COLO668 (cell line): ENCODE results near the gene DCUN1D3.

Experiments
- DNase-seq: peaks from one replicate; lab custom pipeline; 2025; ENCODE audit not compliant: unreplicated experiment; lab: John Stamatoyannopoulos, UW

Gene DCUN1D3

DNA sequence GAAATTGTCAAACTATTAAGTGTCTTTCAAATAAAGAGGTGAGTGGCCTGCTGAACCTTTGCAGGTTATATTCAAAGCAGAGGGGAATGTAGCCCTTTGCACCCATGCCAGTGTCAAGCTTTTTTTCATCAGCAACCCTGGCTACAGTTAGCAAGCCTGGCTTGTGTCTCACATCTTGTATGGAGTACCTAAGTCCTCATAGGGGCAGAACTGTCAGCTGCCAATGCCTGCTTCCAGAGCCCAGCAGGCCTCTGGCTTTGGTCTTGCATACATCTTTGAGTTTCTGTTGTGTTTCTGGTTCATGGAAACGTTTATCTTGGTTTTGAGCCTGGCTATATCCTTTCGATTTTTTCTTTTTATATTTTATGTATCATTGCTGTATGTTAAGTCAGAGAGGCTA lies 67.1 kb downstream of the DCUN1D3 start:
- DNase-seq: no peak

DNA sequence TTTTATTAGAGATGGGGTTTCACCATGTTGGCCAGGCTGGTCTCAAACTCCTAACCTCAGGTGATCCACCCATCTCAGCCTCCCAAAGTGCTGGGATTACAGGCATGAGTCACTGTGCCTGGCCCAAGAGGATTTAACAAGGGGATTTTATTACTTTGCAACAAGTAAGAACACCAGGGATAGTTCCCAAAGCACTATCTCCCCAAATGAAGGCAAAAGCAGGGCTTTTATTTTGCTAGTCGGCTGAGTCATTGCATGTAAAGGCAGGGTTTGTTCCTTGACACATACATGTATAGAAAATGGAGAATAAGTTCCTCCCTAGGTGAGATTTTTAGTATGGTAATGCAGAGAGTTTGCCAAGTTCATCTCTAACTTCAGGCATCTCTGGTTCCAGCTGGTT lies 69.8 kb downstream of the DCUN1D3 start:
- DNase-seq: no peak

DNA sequence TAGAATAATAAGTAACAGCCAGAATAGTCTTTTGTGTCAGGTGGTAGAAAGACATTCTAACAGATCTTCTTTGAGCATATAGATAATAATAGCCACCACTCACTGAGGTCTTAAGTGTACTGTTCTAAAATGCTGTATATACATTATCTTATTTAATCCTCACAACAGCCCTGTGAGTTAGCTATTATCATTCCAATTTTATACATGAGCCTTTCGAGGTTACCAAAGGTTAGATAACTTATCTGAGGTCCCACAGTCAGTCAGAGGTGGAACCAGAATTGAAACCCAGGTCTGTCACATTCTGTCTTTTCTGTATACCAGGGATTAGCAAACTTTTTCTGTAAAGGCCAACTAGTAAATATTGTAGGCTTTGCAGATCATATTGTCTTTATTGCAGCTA lies 70.6 kb downstream of the DCUN1D3 start:
- no peak for DNase-seq

DNA sequence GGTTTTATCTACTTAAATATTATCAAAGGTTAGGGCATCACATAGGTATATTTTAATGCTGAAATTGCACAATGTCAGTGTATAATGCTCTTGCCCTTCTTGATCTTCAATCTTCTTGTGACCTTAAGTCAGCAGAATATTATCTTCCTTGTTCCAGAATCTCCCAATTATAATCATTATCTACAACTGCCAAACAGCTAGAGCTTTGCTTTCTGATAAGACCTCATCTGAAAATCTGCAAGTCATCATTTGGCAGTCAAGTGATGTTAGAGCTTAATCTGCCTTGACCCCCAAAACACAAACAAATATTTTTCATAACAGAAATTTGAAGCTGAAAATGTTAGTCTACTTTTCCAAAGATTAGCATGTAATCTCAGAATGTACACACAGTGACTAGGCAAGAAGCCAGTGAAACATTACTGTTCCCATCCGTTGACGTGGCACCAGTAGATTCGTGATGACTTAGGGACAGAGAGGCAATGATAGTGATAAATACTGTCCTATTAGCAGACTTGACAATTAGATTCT lies 74.1 kb downstream of the DCUN1D3 start:
- no peak for DNase-seq

DNA sequence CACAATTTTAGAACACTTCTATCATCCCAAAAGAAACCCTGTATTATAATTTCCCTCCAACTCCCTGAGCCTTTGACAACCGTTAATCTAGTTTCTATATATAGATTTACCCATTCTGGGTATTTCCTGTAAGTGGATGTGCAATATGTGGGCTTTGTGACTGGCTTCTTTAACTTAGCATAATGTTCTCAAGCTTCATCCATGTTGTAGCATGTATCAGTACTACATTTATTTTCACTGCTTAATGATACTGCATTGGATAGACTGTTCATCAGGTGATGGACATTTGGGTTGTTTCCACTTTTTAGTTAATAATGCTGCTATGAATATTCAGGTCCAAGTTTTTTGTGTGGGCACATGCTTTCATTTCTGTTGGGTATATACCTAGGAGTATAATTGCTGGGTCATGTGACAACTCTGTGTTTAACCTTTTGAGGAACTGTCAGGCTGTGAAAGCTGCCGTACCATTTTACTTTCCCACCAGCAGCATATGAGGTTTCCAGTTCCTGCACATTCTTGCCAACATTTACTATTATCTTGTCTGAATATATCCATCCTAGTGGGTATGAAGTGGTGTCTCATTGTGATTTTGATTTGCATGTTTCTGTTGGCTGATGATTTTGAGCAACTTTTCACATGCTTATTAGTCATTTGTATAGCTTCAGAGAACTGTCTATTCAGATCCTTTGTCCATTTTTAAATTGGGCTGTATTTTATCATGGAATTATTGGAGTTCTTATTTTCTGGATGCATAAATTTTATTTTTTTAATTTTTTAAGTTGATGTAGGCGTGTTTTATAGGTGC lies 77.4 kb downstream of the DCUN1D3 start:
- no peak for DNase-seq

DNA sequence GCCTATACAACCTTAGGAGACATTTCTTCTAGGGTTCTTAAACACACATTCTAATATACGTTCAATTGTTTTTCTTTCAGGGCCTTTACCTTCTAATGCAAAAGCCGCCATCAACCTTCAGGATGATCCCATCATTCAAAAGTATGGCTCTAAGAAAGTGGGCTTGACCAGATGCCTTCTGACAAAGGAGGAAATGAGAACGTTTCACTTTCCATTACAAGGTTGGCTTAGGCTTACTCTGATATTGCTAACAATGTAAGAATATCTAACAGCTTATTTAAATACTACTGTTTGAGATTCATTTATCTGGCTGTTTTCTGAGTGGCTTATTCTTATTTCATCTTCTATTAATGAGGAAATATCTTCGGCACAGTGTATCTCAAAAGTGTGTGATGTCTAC lies 78.5 kb downstream of the DCUN1D3 start:
- DNase-seq: no peak

DNA sequence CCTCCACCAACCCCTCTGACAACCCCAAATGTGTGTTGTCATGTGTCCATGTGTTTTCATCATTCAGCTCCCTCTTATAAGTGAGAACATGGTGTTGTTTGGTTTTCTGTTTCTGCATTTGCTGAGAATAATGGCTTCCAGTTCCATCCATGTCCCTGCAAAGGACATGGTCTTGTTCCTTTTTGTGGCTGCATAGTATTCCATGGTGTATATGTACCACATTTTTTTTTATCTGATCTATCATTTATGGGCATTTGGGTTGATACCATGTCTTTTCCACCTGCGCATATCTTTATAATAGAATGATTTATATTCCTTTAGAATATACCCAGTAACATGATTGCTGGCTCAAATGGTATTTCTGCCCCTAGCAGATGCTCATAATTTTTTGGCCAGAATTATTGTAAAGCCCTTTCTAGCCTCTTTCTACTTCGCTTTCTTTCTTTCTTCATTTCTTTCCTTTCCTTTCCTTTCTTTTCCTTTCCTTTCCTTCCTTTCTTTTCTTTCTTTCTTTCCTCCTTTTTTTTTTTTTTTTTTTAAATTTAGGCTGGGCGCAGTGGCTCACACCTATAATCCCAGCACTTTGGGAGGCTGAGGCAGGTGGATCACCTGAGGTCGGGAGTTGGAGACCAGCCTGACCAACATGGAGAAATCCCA lies 81.1 kb downstream of the DCUN1D3 start:
- no peak for DNase-seq

DNA sequence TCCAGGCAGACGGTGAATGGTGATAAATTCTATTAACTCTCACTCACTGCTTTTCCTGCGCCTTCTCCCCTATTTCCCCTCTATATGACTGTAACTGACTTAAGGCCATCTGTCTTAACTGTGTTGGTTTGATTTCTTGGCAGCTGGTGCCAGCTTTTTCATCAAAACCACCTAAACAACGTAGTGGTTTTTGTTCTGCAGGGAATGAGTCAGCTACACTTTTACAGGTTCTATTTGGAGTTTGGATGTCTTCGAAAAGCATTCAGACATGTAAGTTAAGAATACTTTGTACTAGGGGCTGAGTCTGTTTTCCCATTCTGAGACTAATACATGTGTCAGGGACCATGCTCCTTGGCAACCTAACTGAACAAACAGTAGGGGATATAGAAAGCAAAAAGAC lies 85.4 kb downstream of the DCUN1D3 start:
- no peak for DNase-seq

DNA sequence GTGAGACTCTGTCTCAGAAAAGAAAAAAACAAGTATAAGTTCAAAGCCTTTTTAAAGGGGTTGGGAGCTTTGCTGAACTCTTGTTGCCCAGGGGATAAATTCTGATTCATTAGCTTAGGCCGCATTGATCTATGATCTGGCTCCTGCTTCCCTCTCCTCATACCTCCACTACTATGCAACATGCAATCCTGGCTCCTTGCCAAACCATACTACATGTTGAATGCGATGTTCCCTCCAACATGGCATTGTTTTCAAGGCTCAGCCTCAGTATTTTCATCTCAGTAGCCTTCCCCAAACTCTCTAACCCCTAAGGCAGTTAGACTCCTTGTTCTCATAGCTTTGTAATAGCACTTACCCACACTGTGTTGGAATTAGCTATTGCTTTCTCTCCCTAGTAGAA lies 87.6 kb downstream of the DCUN1D3 start:
- no peak for DNase-seq

DNA sequence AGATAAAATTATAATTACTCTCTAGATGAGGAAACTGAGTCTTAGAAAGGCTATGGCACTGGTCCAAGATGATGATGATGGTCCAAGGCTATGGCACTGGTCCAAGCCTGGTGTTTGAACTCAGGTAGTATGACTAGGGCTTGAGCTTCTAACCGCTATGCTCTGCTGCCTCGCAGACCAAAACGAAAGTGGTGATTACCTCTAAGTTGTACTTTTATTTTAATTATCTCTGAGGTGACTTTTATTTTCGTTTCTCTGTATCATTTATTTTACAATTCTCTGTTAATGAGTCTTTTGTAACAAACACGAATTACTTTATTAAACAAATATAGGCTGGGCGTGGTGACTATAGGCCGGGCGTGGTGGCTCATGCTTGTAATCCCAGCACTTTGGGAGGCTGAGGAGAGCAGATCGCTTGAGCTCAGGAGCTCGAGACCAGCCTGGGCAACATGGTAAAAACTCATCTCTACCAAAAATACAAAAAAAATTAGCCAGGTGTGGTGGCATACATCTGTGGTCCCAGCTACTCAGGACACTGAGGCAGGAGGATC lies 88.2 kb downstream of the DCUN1D3 start:
- DNase-seq: no peak

DNA sequence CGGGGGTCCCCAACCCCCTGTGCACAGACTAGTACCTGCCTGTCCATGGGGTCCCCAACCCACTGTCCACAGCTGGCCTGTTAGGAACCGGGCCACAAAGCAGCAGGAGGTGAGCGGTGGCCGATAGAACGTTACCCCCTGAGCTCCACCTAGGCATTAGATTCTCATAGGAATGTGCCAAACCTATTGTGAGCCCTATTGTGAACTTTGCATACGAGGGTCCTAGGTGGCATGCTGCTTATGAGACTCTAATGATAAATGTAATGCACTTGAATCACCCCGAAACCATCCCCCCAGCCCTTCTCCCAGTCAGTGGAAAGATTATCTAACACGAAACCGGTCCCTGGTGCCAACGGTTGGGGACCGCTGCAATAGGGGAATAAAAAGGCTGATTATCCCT lies 92.3 kb downstream of the DCUN1D3 start:
- DNase-seq: no peak

DNA sequence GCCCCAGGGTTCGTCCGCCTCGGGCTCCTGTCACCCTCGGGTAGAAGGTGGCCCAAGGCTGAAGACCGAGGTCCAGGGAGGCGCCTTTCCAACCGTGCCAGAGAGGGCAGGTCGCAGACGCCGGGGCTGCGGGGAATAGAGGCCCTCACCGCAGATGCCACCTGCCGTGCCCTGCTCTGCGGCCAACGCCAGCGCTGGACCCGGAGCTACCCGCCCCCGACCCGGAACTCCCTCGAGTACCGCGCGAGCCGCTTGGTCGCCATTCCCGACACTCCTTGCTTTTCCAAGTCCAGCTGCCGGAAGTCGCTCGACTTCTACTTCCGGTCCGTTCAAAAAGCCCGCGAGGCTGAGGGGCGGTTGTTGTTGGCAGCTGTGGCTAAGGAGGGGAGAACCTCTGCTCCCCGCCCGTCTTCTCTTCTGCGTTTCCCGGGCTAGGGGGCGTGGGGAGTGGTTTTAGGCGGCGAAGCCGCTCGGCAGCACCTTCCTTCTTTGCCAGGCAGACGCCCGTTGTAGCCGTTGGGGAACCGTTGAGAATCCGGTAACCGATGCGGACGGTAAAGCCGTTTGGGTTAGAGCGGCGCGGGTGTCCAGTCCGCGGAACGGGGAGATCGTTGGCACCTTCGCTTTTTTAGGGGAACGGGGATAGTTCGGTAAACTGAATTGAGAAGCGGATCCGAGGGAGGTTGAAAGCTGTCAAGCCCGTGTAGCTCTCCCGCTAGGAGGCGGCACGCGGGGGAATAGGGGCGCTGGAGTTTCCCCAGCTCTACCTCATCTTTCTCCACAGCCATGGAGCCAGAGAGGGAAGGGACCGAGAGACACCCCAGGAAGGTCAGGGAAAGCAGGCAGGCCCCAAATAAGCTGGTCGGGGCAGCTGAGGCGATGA lies 93.7 kb downstream of the DCUN1D3 start, which contains the start of the genes ERI2 and REXO5:
Gene ERI2, minus strand, starts transcription at position 305 of the 883 bp plus-strand sequence. Its CDS starts 42 bp downstream, at position 263.
Gene REXO5, plus strand, starts transcription at position 360 of the 883 bp plus-strand sequence. Its CDS starts 427 bp downstream, at position 787.
- DNase-seq: peak; percentile 96

DNA sequence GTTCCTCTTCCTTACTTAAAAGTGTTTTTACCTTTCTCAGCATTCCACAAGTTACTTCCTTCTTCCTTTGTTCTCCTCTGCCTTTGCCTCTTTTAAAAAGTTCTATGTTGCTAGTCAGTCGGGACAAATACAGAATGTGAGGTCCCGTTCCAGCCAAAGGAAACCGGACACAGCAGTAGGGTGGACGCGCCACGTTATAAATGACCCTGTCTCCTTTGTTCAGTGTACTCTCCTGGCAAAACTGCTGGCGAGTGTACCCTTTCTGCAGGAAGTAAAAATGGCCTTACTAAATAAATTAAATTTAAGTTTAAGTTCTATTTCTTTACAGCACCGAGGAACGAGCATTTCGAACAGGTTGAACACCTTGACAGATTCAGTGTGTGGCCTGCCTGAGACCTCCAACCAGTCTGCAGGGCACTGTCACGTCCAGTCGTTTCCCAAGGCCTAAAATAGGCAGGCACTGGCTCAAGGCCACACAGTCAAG lies 94.4 kb downstream of the DCUN1D3 start:
- DNase-seq: peak; percentile 35
